Stimulated activated CD8-positive, alpha-beta memory T cell treated with anti-CD3 and anti-CD28 coated beads, Interleukin-2, amount 100 ng/mL, for 1 hour (primary cell): ENCODE measurements around the gene PES1.
"Not testable (repeated sequence)": the region's sequence is repeated elsewhere in the genome, so short reads cannot be mapped to it uniquely, and the experiment has no call there.

Experiments
- DNase-seq, 2 donors: peaks; one replicate each; pipeline ENCODE4 v3.0.0-alpha.2; 2020; ENCODE audit warnings: low read depth in 2 of 2

PES1 gene

DNA sequence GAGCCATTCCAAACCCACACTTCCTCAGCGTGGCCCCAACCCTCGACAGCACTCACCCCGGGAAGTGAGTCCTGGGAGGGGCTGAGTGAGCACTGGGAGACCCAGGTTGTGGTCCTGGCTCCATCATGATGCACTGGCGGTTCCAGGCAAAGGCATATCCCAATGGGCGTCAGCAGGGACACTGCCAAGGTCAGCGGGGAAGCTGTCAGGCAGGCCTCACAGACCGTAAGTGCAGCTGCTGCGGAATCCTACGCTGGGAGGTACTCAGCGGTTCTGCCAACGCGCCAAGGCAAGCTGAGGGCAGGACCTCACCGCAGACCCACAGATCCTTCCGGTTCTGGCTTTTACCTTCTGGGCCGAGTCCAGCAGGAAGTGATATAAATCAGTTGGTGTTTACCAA, 15.9 kb downstream of the PES1 start:
- no peak for DNase-seq

DNA sequence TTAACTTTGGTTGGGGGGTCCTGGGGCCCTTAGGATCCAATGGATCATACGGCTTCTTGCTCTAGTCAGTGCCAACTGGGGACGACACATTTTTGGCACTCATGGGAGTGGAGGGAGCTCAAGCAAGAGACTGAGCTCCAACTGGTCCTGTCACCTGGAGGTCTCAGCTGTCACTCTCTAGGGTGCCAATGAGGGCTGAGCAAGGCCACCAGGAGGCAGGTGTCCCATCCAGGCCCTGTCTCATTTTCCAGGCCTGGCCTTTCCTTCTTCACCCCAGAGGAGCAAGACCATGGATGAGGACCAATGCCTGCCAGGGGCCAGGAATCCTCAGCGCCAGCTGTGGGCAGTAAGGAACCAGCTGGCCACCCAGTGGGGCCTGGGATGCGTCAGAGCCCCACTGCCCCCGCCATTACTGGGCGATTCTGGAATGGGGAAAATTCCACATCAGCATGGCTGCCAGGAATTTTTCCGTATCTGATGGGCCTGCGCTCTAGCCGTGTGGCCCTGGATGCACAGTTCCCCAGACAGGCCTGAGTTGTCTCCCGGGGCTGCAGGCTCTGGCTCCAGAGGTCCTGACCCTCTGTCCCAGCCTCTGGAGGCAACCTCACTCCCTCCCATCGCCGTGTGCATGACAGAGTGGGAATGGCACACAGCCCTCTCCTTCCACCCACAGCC, 16.6 kb downstream of the PES1 start:
- no peak for DNase-seq

DNA sequence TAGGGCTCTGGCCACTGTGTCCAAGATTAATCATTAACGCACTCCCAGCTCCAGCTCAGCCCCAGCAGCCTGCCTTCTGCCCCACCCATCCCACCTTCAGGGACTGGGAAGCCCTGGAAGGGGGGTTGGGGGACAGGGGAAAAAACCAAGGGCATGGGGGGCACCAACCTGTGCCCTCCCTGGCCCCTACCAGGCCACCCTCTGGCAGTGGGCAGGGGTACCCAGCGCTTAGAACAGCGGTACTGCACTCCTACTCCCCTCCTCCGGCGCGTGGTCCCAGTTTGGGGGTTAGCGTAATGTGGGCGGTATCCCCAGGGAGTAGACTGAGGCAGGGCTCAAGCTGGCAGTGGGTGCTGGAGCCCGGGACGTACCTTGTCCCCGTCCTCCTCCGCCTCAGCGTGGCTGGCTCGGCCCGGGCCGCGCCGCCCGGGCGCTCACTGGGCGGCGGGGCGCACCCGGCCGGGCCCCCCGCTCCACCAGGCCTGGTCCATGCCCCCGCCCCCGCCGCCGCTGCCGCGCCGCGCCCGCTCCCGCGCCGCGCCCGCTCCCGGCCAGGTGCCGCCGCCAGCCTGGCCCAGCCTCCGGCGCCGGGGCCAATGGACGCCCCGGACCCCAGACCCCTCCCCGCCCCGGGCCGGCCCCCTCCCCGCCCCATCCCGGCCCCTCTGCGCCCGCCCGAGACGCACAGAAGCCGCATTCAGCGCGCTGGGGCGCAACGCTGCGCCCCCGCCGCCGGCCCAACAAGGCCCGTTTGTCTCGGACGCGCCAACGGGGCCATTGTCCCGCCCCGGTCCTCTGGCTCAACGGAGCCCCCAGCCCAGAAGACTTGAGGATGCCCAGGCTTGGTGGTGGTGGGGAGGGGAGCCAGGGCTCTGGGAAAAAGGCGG, 17.4 kb downstream of the PES1 start, which contains the start of gene GAL3ST1:
TSS of gene GAL3ST1 (minus strand) at position 571 of the 887 bp plus-strand sequence. CDS start 17,273 bp downstream, outside the sequence.
- no peak for DNase-seq

DNA sequence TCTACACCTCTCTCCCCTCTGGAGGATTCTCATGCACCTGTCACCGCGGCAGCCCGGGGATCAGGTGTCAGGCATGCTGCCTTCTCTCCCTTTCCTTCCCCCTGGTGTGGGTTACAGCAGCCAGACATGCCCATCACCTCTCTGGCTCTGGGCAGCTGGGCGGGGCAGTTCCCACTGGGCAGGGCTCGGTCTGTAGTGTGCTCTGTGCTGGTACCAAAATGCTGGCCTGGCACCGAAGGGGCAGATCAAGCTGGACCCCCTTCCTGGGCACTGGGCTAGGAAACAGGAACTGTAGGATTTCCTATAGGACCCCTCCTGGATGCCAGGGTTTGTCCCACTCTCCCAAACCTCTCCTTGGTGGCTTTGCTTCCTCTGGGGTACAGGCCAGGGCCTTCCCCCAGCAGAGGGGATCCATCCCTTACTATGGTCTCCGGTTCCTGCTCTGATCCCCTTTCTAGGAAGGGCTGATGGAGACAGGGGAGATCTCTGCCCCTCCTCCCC, 18.1 kb downstream of the PES1 start:
- no peak for DNase-seq

DNA sequence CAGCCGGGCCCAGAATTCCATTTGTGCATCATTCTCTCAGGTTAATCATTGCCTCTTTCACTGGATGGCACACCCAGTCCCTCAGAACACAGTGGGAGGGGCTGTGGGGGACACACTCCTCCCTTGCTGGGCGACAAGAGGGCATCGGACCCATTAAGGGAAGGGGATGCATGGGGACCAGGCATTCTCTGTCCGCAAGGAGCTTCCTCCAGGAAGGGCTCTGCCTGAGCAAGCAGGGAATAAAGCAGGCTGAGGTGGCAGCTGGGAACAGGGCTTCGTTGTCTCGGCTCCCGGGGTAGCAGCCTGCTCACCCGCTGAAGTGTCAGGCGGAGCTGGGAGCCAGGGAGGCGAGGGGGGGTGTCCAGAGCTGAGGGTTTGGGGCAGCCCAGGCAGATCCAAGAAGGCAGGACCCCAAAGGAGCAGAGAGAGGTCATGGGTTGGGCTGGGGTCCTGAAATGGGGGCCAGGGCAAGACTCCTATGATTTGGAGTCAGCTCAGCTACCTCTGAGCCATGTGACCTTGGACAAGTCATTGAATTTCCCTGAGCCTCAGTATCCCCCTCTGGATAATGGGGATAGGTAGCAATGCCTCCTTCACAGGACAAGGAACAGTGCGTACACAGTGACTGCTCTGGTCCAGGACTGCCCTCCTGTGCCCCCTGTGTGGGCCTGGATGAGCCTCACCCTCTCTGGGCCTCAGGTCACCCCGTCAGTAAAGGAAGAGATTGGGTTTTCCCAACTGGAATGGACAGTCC, 18.7 kb downstream of the PES1 start:
- no peak for DNase-seq

GRCh38 chr22:30572210-30572609, 19.5 kb downstream of the PES1 start:
- DNase-seq: no peak

DNA sequence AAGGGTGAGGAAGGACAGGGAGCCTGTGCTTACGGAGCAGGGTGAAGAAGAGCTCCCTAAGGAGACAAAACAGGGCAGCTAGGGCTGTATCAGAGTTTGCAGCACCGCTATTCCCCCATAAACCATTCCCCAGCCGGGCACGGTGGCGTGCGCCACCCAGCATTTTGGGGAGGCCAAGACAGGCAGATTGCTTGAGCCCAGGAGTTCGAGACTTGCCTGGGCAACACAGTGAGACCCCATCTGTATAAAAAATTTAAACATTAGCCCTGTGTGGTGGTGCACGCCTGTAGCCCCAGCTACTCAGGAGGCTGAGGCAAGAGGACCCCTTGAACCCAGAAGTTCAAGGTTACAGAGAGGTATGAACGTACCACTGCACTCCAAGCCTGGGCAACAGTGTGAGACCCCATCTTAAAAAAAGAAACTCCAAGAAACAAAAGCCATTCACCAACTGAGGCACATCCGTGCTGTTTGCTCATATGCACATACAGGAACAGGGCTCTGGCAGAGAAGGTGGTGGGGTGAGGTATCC, 22.0 kb downstream of the PES1 start:
- DNase-seq: no peak

- DNase-seq: no peak
These were observed 23.4 kb downstream of the PES1 start for GRCh38 chr22:30568137-30568805.

DNA sequence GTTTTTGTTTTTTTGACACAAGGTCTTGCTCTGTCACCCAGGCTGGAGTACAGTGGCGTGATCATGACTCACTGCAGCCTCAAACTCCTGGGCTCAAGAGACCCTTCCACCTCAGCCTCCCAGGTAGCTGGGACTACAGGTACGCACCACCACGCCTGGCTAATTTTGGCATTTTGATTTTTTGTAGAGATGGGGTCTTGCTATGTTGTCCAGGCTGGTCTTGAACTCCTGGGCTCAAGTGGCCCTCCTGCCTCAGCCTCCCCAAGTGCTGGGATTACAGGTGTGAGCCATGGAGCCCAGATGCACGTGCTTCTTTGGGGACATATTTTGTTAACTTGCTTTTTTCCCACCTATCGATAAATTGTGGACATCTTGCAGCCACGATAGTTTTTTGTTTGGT, 24.4 kb downstream of the PES1 start:
- not testable (repeated sequence) for DNase-seq

- no peak for DNase-seq
These were observed 25.6 kb downstream of the PES1 start for GRCh38 chr22:30566125-30566524.

DNA sequence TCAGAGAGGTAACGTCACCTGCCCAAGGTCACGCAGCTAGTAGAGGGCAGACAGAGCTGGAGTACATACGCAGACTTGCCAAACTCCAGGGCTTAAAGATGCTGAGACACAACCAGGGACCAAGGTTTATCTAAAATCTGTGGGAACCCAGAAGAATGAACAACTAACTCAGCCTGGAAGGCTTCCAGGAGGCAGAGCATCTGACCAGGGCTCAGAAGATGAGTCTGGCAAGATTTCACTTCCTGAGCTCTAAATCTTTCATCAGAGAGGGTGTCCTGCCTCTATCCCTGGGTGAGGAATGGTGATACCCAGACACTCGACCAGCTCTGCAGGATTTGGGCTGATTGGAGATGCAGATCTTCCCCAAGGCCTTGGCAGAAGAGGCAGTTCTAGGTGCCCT, 26.4 kb downstream of the PES1 start:
- no peak for DNase-seq

- no peak for DNase-seq
These were observed 27.0 kb downstream of the PES1 start for GRCh38 chr22:30564761-30565119.

DNA sequence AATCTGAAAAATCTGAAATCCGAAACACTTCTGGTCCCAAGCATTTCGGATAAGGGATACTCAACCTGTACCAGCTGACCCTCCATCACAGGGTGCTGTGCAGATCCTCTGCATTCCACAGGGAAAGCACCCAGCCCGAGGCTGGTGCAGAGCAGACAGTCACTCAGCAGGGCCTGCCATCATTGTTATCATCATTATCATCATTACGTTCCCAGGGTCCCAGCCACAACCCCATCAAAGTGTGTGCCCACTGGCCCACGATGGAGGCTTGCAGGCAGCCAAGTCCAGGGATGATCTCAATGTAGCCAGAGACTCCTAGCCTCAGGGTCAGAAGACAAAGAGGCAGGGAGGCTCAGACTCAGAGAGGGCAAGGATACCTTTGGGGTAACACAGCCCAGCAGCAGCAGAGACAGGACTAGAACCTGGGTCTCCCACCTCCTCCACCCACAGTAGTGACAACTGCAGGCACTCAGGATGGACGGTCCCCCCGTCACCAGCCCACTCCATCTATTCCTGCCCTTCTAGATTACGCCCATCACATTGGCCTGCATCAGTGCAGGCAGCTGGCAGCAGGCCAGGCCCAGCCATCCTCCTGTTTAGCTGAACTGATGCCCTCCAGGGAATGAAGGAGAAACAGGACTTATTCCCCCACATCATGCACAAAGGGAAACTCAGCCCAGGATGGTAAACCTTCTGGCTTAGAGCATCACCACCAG, 27.5 kb downstream of the PES1 start:
- DNase-seq: no peak

- no peak for DNase-seq
These were observed 29.3 kb downstream of the PES1 start for GRCh38 chr22:30562366-30562765.

DNA sequence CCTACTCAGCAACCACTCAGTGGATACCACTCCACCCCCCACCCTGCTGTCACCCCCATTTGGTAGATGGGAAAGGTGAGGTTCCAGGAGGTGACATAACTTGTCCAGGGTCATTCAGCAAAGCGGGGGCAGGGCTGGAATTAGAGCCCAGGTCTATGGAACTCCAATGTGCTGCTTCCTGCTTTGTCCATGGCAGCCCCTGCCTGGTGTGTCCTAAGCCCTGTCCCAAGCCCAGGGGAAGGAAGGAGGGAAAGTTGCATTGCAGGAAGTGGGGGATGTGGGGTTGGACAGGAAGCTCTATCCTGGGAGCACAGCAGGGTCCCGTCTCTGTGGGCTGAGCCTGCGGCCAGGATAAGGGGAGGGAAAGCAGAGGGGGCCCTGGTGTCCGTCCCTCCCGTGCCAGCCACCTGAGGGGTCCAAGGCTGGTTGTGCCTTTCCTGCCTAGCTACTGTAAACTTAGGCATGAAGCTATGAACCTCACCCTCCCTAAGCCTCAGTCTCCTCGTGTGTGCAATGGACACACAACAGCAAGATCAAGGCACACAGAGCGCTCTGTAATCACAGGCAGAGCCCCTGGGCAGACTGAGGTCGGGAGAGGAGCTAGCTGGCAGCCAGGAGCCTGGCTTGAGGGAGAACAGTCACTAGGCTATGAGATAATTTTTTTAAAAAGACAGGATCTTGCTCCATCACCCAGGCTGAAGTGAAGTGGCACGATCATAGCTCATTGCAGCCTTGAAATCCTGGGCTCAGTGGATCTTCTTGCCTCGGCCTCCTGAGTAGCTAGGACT, 30.1 kb downstream of the PES1 start:
- no peak for DNase-seq

GRCh38 chr22:30560643-30561202, 31.0 kb downstream of the PES1 start:
- DNase-seq: not testable (repeated sequence)

GRCh38 chr22:30559889-30560288, 31.8 kb downstream of the PES1 start:
- DNase-seq: no peak

- no peak for DNase-seq
These were observed 34.5 kb downstream of the PES1 start for GRCh38 chr22:30557243-30557642.

- DNase-seq: no peak
These were observed 35.3 kb downstream of the PES1 start for GRCh38 chr22:30556388-30556787.
